DOHH2 (cell line): ENCODE data around the gene KCNMA1.

Experiments
- H3F3A ChIP-seq: fragments of 200-600 bp; sonication (generic), shearing (Covaris generic); 2 replicates; pipeline ENCODE4 v1.6.0; 2016; ENCODE audit warnings: antibody characterized with exemption, mild to moderate bottlenecking; ENCODE audit not compliant: control insufficient read depth, insufficient read depth
- H3K27ac ChIP-seq: fragments of 200-600 bp; sonication (generic); 2 replicates; pipeline ENCODE4 v1.5.1; 2014; ENCODE audit warnings: low read depth, mild to moderate bottlenecking, low read length, moderate library complexity
- H3K27me3 ChIP-seq: fragments of 200-600 bp; sonication (generic); 2 replicates; pipeline ENCODE4 v1.6.1; 2014; ENCODE audit warnings: mild to moderate bottlenecking, low read length, mixed read lengths; ENCODE audit not compliant: control insufficient read depth
- H3K36me3 ChIP-seq: fragments of 200-600 bp; sonication (generic); 2 replicates; pipeline ENCODE4 v1.6.1; 2014; ENCODE audit warnings: mild to moderate bottlenecking, low read length, moderate library complexity, mixed read lengths; ENCODE audit not compliant: control insufficient read depth
- H3K4me1 ChIP-seq: fragments of 200-600 bp; sonication (generic); 2 replicates; pipeline ENCODE4 v1.6.1; 2014; ENCODE audit warnings: mild to moderate bottlenecking, low read length, mixed read lengths; ENCODE audit not compliant: control insufficient read depth
- H3K4me2 ChIP-seq: fragments of 200-600 bp; sonication (generic); 2 replicates; pipeline ENCODE4 v1.6.0; 2014; ENCODE audit warnings: mild to moderate bottlenecking, low read length, moderate library complexity
- H3K4me3 ChIP-seq: fragments of 200-600 bp; sonication (generic); 2 replicates; pipeline ENCODE4 v1.5.1; 2014; ENCODE audit warnings: mild to moderate bottlenecking, low read length, mixed read lengths
- H3K79me2 ChIP-seq: fragments of 200-600 bp; sonication (generic); 2 replicates; pipeline ENCODE4 v1.6.1; 2014; ENCODE audit warnings: mild to moderate bottlenecking, low read length, mixed read lengths; ENCODE audit not compliant: control insufficient read depth
- H3K9me2 ChIP-seq: fragments of 200-600 bp; sonication (generic); replicated peaks from 2 replicates; pipeline ENCODE4 v1.6.1; 2014; ENCODE audit warnings: mild to moderate bottlenecking, low read length, mixed read lengths; ENCODE audit not compliant: control insufficient read depth
- H3K9me3 ChIP-seq: fragments of 200-600 bp; sonication (generic); 2 replicates; pipeline ENCODE4 v1.6.1; 2014; ENCODE audit warnings: antibody characterized with exemption, low read length, mixed read lengths; ENCODE audit not compliant: control insufficient read depth, insufficient read depth
- H4K20me1 ChIP-seq: fragments of 200-600 bp; sonication (generic); 2 replicates; pipeline ENCODE4 v1.6.0; 2014; ENCODE audit warnings: low read depth, mild to moderate bottlenecking, antibody characterized with exemption, low read length, moderate library complexity; ENCODE audit not compliant: control insufficient read depth, insufficient read depth
- CTCF ChIP-seq: fragments of 200-600 bp; sonication (generic); IDR thresholded peaks from one replicate; pipeline ENCODE4 v1.5.1; 2014; ENCODE audit warnings: antibody characterized with exemption, mild to moderate bottlenecking, low read depth, low read length; ENCODE audit not compliant: poor library complexity, severe bottlenecking
- EZH2phosphoT487 ChIP-seq: fragments of 200-600 bp; sonication (generic); IDR thresholded peaks from 2 replicates; pipeline ENCODE4 v1.6.1; 2017; ENCODE audit warnings: borderline replicate concordance, mild to moderate bottlenecking, antibody characterized with exemption, low read length, moderate library complexity, mixed read lengths

KCNMA1 gene

GRCh38 chr10:77291596-77292505 is 345.8 kb downstream of the KCNMA1 start:
- Histone ChIP-seq H3K4me3 (no peak overlapping the region), H3K9me2 (no peaks in the 10 kb centered on the region), H3F3A (no peaks in the 10 kb centered on the region), H3K79me2 (no peaks in the 10 kb centered on the region), H4K20me1 (no peaks in the 10 kb centered on the region), H3K27ac (no peak overlapping the region), H3K4me1 (no peaks in the 10 kb centered on the region), H3K36me3 (no peaks in the 10 kb centered on the region), H3K27me3 (no peaks in the 10 kb centered on the region), H3K9me3 (no peaks in the 10 kb centered on the region), H3K4me2 (no peak overlapping the region)
- TF ChIP-seq CTCF (no peak), EZH2phosphoT487 (no peak)

GRCh38 chr10:77290528-77291155 is 347.0 kb downstream of the KCNMA1 start:
- Histone ChIP-seq H3K4me1 (no peaks in the 10 kb centered on the region), H3K79me2 (no peaks in the 10 kb centered on the region), H3K4me2 (no peak overlapping the region), H3K9me3 (no peaks in the 10 kb centered on the region), H4K20me1 (no peaks in the 10 kb centered on the region), H3K27ac (no peak overlapping the region), H3K36me3 (no peaks in the 10 kb centered on the region), H3K27me3 (no peaks in the 10 kb centered on the region), H3F3A (no peaks in the 10 kb centered on the region), H3K9me2 (no peaks in the 10 kb centered on the region), H3K4me3 (no peak overlapping the region)
- TF ChIP-seq CTCF (no peak), EZH2phosphoT487 (no peak)

GRCh38 chr10:77289790-77290189 is 347.8 kb downstream of the KCNMA1 start:
- Histone ChIP-seq H3K4me2 (no peak overlapping the region), H4K20me1 (no peaks in the 10 kb centered on the region), H3K9me2 (no peaks in the 10 kb centered on the region), H3F3A (no peaks in the 10 kb centered on the region), H3K27me3 (no peaks in the 10 kb centered on the region), H3K9me3 (no peaks in the 10 kb centered on the region), H3K27ac (no peak overlapping the region), H3K79me2 (no peaks in the 10 kb centered on the region), H3K36me3 (no peaks in the 10 kb centered on the region), H3K4me1 (no peaks in the 10 kb centered on the region), H3K4me3 (no peak overlapping the region)
- TF ChIP-seq EZH2phosphoT487 (no peak), CTCF (no peak)
